GM19023 (cell line): ENCODE results near the gene TBC1D8B.
"Not testable (repeated sequence)": the region's sequence is repeated elsewhere in the genome, so short reads cannot be mapped to it uniquely, and the experiment has no call there.

Source experiments
- ATAC-seq: cut with Tn5 transposase; IDR thresholded peaks from one replicate; pipeline ENCODE4 v1.9.1; 2021; ENCODE audit warnings: mild to moderate bottlenecking, moderate library complexity; ENCODE audit not compliant: unreplicated experiment

TBC1D8B gene

GRCh38 chrX:106802388-106803275 is at the start of gene TBC1D8B:
TBC1D8B (plus strand) TSS chrX:106802673; CDS start chrX:106802854, 181 bp downstream.
- peak; percentile 89 for ATAC-seq

DNA sequence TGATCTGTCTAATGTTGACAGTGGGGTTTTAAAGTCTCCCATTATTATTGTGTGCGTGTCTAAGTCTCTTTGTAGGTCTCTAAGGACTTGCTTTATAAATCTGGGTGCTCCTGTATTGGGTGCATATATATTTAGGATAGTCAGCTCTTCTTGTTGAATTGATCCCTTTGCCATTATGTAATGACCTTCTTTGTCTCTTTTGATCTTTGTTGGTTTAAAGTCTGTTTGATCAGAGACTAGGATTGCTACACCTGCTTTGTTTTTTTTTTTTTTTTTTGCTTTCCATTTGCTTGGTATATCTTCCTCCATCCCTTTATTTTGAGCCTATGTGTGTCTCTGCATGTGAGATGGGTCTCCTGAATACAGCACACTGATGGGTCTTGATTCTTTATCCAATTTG is 33.2 kb upstream of the TBC1D8B start:
- not testable (repeated sequence) for ATAC-seq

GRCh38 chrX:106774981-106775380 is 27.5 kb upstream of the TBC1D8B start:
- no peak for ATAC-seq

DNA sequence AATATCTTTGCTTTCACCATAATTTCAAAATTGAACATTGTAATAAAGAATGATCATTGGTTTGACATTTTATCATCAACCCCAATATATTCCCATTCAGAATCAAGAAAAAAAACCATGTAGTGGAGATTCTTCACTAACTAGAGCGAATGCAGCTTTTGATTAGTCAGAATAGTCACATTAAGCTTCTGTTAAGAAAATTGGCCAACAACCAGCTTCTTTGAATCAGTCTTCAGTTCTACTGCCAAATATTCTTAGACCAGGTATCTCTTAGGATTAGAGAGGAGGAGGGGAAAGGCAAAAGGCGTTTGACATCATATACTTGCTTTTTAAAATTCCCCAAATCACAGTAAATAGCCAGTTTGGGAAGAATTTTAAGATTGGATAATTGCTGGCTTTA is 22.2 kb upstream of the TBC1D8B start:
- ATAC-seq, result no peak

DNA sequence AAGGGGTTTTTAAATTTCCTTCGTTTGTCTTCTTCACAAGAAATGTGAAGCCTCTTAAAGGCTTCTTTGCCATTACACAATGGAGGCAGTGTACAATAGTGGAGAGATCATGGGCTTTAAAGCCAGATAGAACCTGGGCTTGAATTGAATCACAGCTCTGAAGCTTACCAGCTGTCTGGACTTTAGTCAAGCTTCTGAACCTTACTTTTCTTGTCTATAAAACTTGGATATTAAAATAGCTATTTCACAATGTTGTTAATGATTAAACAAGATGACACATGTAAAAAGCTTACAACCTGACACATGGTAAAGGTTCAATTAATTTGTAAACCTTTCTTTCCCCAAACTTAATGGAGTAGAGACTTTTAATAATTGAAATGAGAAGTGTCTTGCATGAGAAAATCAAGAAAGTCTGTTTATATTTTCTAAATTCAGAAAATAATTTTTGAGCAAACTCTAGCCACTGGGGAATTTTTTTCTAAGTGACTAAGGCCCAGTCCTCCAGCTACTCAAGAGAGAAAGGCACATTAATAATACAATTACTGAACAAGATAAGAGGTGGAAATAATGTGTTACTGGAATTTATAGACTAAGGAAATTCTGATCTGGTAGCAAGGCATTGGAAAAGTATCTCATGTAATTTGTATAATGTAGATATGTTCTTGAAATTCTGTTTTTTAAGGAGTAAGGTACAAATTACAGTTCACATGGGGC is 21.7 kb upstream of the TBC1D8B start:
- ATAC-seq, result no peak

DNA sequence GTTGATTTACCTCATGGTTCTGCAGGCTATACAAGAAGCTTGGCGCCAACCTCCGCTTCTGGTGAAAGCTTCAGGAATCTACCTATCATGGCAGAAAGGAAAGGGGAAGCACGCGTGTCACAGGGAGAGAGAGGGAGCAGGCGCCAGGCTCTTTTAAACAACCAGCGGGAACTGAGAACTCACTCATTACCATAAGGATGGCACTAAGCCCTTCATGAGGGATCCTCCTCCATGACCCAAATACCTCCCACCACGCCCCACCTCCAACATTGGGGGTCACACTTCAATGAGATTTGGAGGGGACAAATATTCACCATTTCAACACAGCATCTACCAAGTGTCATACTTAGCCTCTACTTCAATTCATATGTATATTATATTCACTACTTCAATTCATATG is 18.8 kb upstream of the TBC1D8B start:
- no peak for ATAC-seq

DNA sequence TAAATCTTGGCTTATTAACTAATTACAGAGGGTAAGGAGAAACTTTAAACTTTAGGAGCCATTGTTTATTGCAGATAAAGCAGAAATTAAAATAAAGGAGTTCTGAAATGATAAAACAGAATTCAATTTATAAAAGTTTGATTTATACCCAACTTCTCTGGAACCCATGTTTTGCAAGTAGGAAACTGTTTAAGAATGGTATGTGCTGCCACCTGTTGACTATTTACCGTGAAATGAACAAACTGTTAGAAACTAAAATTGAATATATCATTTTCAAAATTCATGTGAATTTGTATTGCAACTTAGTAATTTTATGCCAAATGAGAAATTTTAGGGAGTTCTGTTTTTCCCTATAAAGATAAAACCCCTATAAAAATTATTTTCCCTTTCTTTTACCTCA is 11.0 kb upstream of the TBC1D8B start:
- ATAC-seq, result no peak

- peak; percentile 28 for ATAC-seq
These were observed 448 bp upstream of the TBC1D8B start for GRCh38 chrX:106802063-106802387.

GRCh38 chrX:106811131-106811910 is 8.8 kb downstream of the TBC1D8B start:
- ATAC-seq, result no peak

- not testable (repeated sequence) for ATAC-seq
These were observed 10.5 kb downstream of the TBC1D8B start for GRCh38 chrX:106812930-106813329.

DNA sequence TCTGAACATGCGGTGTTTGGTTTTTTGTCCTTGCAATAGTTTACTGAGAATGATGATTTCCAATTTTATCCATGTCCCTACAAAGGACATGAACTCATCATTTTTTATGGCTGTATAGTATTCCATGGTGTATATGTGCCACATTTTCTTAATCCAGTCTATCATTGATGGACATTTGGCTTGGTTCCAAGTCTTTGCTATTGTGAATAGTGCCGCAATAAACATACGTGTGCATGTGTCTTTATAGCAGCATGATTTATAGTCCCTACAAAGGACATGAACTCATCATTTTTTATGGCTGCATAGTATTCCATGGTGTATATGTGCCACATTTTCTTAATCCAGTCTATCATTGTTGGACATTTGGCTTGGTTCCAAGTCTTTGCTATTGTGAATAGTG is 11.6 kb downstream of the TBC1D8B start:
- not testable (repeated sequence) for ATAC-seq

- peak; percentile 83 for ATAC-seq
These were observed 60.7 kb downstream of the TBC1D8B start for GRCh38 chrX:106862972-106863688.

DNA sequence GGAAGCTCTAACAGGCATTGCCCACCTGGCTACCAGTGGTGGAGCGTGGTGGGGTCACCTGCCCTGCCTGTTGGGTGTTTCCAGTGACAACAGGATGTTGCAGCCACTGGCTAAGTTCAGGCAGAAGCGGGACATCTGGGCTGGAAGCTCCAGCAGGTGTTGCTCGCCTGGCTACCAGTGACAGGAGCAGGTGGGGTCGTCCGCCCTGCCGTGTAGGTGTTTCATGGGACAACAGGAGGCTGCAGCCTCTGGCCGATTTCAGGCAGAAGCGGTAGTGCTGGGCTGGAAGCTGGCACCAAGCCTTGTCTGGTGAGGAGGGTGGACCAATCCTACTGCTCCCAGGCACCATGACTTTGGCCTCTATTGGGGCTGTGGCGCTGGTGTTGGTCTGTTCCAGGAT is 61.2 kb downstream of the TBC1D8B start:
- ATAC-seq, result no peak

GRCh38 chrX:106872796-106873195 is 70.3 kb downstream of the TBC1D8B start:
- ATAC-seq, result not testable (repeated sequence)

DNA sequence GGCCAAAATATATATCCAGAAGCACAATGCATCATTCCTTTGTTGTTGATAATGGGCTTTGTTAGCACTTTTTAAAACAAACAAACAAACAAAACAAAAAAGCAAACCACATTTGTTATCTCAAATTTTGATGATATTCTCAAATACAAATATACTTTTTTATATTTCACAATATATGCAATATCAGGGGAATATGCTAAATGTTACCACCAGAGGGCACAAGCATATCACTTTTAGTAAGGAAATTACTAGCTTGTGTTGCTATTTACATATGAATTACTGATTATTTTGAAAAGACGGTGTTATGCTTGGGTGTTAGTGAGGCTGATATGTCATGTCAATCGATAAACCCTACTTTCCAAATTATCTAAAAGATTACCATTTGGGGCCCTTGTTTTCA is 71.6 kb downstream of the TBC1D8B start:
- no peak for ATAC-seq

GRCh38 chrX:106875151-106875550 is 72.7 kb downstream of the TBC1D8B start:
- ATAC-seq, result no peak

DNA sequence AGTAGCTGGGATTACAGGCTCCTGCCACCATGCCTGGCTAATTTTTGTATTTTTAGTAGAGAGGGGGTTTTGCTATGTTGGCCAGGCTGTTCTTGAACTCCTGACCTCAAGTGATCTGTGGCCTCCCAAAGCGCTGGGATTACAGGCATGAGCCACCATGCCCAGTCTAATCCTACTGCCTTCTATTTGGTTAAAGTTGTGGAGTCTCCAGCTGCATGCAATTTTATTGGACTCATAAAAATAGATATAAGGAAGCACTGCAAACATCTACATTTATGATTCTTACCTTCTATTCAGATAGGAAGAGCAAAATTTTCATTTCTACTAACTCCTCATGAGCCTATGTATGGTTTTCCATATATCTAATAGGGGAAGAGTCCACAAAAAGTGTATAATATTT is 87.0 kb downstream of the TBC1D8B start:
- no peak for ATAC-seq

DNA sequence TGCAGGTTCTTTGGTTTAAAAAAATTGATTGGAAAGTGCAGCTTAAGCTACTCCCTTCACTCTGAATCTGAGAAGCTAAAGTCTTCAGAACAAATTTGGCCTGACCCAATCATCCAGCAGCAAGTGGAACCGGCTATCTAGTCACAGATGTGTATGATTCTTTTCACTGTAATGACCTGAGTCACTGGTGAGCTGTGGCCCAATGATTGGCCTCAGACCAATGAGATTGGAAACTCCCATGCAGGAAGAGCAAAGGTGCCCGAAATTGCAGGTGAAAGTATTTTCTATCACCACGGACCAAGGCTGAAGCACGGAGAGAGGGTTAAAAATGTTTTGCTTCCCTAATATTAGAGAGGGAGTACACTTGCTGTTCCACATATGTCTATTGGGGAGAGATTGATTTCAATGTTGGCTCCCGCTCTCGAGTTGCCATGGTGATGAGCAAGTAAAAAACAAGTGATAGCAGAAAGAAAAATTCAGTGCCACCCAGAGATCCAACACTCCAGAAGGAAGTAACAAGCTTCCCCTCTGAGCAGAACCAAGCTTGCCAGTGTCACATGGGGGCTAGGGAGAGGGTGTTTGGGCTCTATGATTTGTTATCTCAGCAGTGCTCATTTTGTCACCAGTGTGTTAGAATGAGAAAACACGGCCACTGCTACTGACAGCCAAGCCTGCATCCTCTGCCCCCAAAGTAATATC is 89.4 kb downstream of the TBC1D8B start:
- ATAC-seq, result no peak

- ATAC-seq, result peak; percentile 77
These were observed 92.0 kb downstream of the TBC1D8B start for GRCh38 chrX:106894392-106894909.

DNA sequence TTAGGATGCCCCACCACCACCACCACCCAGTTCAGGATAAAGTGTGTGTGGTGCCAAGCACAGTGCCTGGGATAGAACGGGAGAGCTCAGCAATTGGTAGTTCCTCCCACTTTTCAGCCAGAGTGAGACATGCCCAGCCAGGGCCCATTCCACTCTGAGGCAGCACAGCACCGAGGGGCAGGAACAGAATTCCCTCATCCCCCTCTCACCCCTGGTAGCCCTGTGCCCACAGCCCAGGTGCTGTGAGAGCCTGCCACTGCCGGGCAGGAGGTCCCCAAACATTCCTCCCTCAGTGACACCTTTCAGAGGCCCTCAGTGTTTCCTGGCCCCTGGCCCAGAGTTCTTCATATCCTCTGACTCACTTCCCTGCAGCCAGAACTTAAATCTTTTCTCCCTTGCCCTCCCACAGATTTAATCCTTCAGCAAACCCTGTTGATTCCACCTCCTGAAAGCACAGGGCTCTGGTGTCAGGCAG is 92.5 kb downstream of the TBC1D8B start:
- no peak for ATAC-seq
